Breast epithelium (tissue), 4 donors: ENCODE measurements around the gene WFIKKN1. TPM values are rescaled to one million over a fixed set of nuclear protein-coding genes. Genes with fewer than 3 reads are reported as not detected.

Experiments
- DNase-seq, 2 donors: peaks; one replicate each; pipeline ENCODE4 v3.0.0-alpha.2; 2019; ENCODE audit warnings: low spot score in 2 of 2
- H3K27ac ChIP-seq, 2 donors: fragments of 200-600 bp; sonication (generic) in 1 of 2; one replicate each; pipeline ENCODE4 v1.5.1; 2016 to 2019; ENCODE audit warnings: mild to moderate bottlenecking in 1 of 2
- H3K27me3 ChIP-seq, 2 donors: fragments of 200-600 bp; sonication (generic) in 1 of 2; one replicate each; pipeline versions ENCODE4 v1.5.1 to v1.6.0; 2017 to 2019; ENCODE audit warnings: control low read depth in 1 of 2, mild to moderate bottlenecking in 1 of 2
- H3K36me3 ChIP-seq: fragments of 200-600 bp; one replicate; pipeline ENCODE4 v1.5.1; 2019
- H3K4me1 ChIP-seq, 2 donors: fragments of 200-600 bp; sonication (generic); one replicate each; pipeline ENCODE4 v1.5.1; 2016 to 2019; ENCODE audit warnings: control low read depth in 1 of 2
- H3K4me3 ChIP-seq, 3 donors: fragments of 200-600 bp; sonication (generic); 1 replicate in 2 of 3; 2 replicates in 1 of 3; pipeline ENCODE4 v1.5.1; 2016 to 2019; ENCODE audit warnings: mild to moderate bottlenecking in 3 of 3, moderate library complexity in 2 of 3
- H3K9me3 ChIP-seq, 2 donors: fragments of 200-600 bp; sonication (generic) in 1 of 2; one replicate each; pipeline ENCODE4 v1.5.1; 2016 to 2019; ENCODE audit warnings: control low read depth in 1 of 2
- POLR2A ChIP-seq: fragments of 450-650 bp; IDR thresholded peaks from one replicate; pipeline ENCODE4 v1.6.1; 2016; ENCODE audit warnings: antibody characterized with exemption, mild to moderate bottlenecking, moderate library complexity
- POLR2AphosphoS5 ChIP-seq, 3 donors: sonication (generic); formaldehyde crosslinking; IDR thresholded peaks; one replicate each; pipeline ENCODE4 v1.6.1; 2017; ENCODE audit warnings: antibody characterized with exemption in 3 of 3
- intact Hi-C: fragments of 100-400 bp; cut with DNase I; formaldehyde crosslinking; loops from one replicate; pipeline ENCODE4 v1.15.1; 2023; ENCODE audit warnings: low total_unique reads
- total RNA-seq, 3 donors: library from RNA; depleted of rRNA; stranded (reverse); fragments of >200 nt; gene quantifications; one replicate each; pipeline ENCODE4 v1.1.0, GENCODE V29; 2016
- TF ChIP-seq, protein P1 (sequence below), 3 donors: fragments of 450-650 bp; IDR thresholded peaks; one replicate each; pipeline ENCODE4 v1.5.1; 2016 to 2017; ENCODE audit warnings: antibody characterized with exemption in 3 of 3, mild to moderate bottlenecking in 3 of 3, moderate library complexity in 3 of 3

WFIKKN1 gene
- total RNA-seq, 3 donors from 2014 or later = 0.66 to 0.73 TPM; not detected in 1

- TF ChIP-seq POLR2AphosphoS5 (IDR thresholded peaks at IDR 0.05) = peak; percentile 27 to 77 (median 34)
- TF ChIP-seq, protein P1, sequence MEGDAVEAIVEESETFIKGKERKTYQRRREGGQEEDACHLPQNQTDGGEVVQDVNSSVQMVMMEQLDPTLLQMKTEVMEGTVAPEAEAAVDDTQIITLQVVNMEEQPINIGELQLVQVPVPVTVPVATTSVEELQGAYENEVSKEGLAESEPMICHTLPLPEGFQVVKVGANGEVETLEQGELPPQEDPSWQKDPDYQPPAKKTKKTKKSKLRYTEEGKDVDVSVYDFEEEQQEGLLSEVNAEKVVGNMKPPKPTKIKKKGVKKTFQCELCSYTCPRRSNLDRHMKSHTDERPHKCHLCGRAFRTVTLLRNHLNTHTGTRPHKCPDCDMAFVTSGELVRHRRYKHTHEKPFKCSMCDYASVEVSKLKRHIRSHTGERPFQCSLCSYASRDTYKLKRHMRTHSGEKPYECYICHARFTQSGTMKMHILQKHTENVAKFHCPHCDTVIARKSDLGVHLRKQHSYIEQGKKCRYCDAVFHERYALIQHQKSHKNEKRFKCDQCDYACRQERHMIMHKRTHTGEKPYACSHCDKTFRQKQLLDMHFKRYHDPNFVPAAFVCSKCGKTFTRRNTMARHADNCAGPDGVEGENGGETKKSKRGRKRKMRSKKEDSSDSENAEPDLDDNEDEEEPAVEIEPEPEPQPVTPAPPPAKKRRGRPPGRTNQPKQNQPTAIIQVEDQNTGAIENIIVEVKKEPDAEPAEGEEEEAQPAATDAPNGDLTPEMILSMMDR (IDR thresholded peaks at IDR 0.05) = peak in 2 of 3 donors; percentile 29 to 43
- no peak for TF ChIP-seq POLR2A
- no peaks in the 10 kb centered on the region for H3K36me3 ChIP-seq
- H3K27me3 ChIP-seq = no peaks in the 10 kb centered on the region
- no peaks in the 10 kb centered on the region for H3K9me3 ChIP-seq
- H3K4me3 ChIP-seq = peak overlapping the region in 2 of 3 donors; percentile 53 to 69
- H3K4me1 ChIP-seq = peaks cover 9 to 32% of the 10 kb centered on the region in 2 donors
- intact Hi-C loops = no loop called here
- H3K27ac ChIP-seq = peak overlapping the region; percentile 81 to 89
- peak in 1 of 2 donors; percentile 82 for DNase-seq
Measured at GRCh38 chr16:592518-593306, 38.1 kb upstream of the WFIKKN1 start.

DNA sequence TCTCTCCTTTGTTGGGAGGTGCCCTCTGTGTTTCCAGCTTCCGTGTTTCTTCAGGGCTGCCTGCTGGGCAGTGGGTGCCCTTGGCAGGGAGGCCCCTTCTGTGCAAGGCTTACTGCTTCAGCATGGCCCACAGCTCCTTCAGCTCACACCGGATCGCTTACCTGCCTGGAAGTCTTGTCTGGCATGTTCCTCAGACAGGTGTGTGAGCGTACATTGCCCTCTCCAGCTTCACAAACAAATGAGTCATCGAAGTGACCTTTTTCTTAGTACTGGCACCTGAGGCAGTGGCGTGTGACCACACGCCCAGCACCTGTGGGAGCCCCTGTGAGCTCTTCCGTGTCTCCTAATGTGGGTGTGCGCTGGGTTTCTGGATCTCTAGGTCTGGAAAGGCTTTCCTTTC lies 37.4 kb upstream of the WFIKKN1 start:
- peak; percentile 70 to 75 for DNase-seq
- Histone ChIP-seq H3K4me1 (peaks cover 6 to 25% of the 10 kb centered on the region in 2 donors), H3K9me3 (no peaks in the 10 kb centered on the region), H3K36me3 (no peaks in the 10 kb centered on the region), H3K27me3 (no peaks in the 10 kb centered on the region), H3K27ac (peak overlapping the region; percentile 81 to 89), H3K4me3 (peak overlapping the region in 2 of 3 donors; percentile 53 to 69)
- intact Hi-C loops = no loop called here
- TF ChIP-seq POLR2AphosphoS5 (IDR thresholded peaks at IDR 0.05) = peak in 1 of 3 donors; percentile 56
- TF ChIP-seq, protein P1 (IDR thresholded peaks at IDR 0.05) = no peak

GRCh38 chr16:593807-594206 lies 37.0 kb upstream of the WFIKKN1 start:
- Histone ChIP-seq H3K27me3 (no peaks in the 10 kb centered on the region), H3K4me1 (peaks cover 6 to 24% of the 10 kb centered on the region in 2 donors), H3K36me3 (no peaks in the 10 kb centered on the region), H3K27ac (peak overlapping the region; percentile 64 to 81), H3K4me3 (peak overlapping the region in 2 of 3 donors; percentile 53 to 69), H3K9me3 (no peaks in the 10 kb centered on the region)
- intact Hi-C loops = no loop called here
- DNase-seq = no peak
- no peak for TF ChIP-seq POLR2A
- TF ChIP-seq, protein P1 (IDR thresholded peaks at IDR 0.05) = peak in 1 of 3 donors; percentile 16

DNA sequence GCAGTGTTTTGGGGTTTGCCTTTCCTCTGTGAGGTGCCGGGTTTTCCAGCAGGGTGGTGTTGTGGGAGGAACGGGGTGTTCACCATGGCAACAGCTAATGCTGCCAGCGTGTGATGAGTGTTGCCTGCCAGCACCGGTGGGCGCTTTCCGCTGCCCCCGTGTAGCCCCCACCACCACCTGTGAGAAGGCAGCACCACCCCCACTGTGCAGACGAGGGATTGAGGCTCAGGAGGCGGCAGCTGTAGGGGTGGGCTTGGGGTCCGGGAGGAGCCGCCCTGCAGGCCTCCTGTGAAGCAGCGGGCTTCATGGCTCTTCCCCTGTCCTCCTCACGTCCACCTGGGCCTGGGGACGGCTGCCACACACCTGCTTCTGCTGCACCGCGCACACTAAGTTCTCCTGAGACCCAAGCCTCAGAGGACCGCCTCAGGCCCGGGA lies 35.7 kb upstream of the WFIKKN1 start:
- Histone ChIP-seq H3K9me3 (no peaks in the 10 kb centered on the region), H3K36me3 (no peaks in the 10 kb centered on the region), H3K4me3 (no peak overlapping the region), H3K27ac (no peak overlapping the region), H3K27me3 (no peaks in the 10 kb centered on the region), H3K4me1 (peaks cover 6 to 24% of the 10 kb centered on the region in 2 donors)
- intact Hi-C loops = no loop called here
- TF ChIP-seq POLR2AphosphoS5 (IDR thresholded peaks at IDR 0.05) (no peak), POLR2A (no peak)
- TF ChIP-seq, protein P1 (IDR thresholded peaks at IDR 0.05) = no peak
- DNase-seq = no peak
